ENCODE results near the gene FANCL.
"Not testable (repeated sequence)": the region's sequence is repeated elsewhere in the genome, so short reads cannot be mapped to it uniquely, and the experiment has no call there.

FANCL gene

DNA sequence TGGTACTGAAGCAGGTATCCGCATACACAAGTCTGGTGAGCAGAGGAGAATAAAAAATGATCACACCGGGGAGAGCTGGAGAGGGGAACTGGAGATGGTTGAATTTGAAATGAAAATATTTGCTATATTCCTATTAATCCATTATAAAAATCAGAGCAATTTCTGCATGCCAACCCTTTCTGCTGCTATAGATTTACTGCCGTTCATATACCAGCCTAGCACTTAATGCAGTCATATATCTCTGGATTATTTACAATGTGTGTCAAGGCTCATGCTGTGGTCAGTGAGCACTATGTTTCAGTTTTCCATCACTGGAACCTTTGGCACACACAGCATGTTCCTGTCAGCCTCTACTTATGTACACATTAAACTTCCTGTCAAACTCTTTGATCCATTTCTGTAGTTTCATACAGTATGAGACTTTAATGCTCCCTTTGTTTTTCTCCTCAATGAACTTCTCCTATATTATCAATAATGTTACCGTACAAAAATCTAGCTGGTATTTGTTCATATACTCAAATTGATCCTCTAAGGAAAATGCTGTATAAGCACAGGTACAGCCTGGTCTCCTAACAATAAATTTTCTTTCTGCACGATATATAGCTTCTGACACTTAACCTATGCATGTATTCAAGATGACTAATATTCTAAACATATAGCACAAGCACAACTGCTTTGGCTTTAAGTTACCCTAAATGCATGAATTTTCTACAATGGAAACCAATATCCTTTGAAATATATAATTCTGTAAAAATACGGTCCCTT lies 36.7 kb downstream of the FANCL start:
- no peak for DNase-seq

DNA sequence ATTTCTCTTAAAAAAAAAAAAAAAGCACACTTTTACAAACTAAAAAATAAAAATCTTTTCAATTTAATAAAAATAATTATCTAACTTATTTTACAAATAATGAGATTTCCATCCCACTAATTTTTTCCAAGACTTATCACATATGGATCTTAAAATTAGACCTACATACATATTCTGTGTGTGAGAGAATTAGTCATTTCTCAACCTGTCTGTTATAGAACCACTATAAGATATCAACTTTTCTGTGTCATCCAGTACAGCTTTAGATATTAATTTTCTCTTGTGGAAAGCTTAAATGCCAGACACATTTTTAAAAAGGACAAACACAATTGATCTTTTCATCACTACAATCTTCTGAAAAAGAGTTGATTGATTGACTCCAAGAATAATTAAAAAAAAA lies 38.1 kb downstream of the FANCL start:
- DNase-seq = no peak

DNA sequence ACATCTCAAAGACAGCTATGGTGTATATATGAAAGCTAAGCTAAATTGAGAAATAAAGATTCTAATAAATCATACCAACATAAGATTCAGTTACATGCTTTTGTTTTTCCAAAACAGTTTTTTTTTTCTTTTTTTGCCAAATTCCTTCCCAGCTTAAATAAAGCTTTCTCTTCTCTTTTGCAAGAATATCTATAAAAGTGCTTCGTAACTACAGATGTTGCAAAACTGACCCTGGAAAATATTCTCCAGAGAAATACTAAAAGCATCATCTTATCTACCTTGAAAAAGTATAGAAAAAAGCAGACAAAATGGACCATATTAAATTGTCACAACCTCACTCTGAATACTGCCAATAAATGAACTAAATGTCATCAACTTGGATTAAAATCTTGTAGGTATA lies 38.7 kb downstream of the FANCL start:
- no peak for DNase-seq

DNA sequence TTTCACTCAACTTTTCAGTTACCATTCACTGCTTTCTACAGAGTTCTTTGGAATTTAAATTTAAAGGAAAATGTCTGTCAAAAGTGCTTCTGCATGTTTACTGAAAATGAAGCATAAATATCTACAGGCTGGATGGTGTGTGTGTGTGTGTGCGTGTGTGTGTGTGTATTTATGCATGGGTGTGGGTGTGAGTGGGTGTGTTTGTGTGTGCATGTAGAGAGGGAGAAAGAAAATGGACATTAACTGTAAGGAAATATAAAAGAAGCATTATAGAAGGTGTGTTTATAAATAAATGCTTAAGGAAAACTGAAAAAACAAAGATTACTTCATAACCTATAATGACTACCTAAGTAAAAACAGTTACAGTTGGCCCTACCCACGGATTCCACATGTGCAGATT lies 43.2 kb downstream of the FANCL start:
- DNase-seq = no peak

DNA sequence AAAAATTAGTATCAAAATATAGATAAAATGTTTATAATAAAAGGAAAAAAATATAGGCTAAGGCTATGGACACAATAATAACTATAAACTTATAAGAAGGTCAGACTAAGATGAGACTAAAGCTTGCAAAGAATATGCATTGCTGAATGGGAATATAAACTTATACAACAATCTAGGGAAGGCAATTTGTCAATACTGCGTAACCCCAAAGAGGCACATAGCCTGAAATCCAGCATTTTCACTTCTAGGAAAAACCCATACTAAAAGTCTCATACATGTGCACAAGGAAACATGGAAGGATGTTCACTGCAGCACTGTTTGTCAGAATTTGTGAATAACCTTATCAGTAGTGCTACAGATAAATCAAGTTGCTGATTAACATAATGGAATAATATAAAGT lies 45.5 kb downstream of the FANCL start:
- no peak for DNase-seq

DNA sequence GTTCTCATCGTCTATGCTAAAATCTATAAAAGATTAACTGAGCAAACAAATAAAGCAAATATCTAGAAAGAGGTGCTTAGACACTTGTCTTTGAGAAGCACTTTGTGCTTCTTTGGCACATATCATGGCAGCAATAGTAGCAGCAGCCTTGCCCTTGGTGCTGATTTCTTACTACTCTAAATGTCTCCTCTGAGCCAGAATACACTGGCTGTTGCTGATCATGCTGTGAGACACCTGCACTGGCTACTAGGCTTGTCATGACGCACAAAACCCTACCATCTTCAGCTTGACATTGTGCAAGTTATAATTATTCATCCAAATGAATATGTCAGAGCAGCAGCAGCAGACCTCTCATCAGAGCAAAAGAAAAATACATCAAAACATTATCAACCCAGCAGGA lies 46.7 kb downstream of the FANCL start:
- DNase-seq = no peak

DNA sequence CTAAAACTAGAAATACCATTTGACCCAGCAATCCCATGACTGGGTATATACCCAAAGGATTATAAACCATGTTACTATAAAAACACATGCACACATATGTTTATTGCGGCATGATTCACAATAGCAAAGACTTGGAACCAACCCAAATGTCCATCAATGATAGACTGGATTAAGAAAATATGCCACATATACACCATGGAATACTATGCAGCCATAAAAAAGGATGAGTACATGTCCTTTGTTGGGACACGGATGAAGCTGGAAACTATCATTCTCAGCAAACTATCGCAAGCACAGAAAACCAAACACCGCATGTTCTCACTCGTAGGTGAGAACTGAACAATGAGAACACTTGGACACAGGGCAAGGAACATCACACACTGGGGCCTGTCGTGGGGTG lies 54.1 kb downstream of the FANCL start:
- DNase-seq = not testable (repeated sequence)

DNA sequence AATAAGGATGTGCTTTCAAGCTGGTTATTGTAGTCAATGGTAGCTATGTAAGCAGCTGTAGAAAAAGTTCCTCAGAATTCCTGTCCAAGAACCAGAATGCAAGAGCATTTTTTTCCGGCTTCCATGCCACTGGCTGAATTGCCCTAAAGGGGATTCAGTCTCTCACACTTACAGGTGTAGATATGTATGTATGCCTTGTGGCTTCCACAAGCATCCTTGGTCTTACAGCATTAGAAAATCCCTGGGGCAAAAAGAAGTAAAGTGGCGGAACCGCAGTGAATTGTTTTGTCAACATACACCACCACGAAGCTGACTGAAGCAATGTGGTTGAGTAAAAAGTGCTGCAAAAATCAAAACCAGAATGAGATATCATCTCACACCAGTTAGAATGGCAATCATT lies 54.6 kb downstream of the FANCL start:
- DNase-seq = no peak

DNA sequence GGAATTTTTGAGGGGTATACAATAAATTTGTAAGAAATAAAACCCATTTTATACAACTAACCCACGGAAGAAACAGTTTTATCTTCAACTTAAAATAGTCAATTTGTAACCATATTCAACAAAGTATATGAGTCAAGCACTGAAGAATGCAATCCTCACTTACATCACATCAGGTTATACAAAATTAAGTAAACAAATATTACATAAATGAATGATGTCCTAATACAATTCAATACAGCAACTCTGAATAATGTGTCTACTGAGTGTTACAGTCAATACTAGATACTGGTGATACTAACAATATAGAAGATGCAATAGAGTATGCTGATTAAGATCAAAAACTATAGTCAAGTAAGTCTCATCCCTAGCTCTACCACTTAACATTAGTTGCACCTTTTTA lies 58.6 kb downstream of the FANCL start:
- no peak for DNase-seq

DNA sequence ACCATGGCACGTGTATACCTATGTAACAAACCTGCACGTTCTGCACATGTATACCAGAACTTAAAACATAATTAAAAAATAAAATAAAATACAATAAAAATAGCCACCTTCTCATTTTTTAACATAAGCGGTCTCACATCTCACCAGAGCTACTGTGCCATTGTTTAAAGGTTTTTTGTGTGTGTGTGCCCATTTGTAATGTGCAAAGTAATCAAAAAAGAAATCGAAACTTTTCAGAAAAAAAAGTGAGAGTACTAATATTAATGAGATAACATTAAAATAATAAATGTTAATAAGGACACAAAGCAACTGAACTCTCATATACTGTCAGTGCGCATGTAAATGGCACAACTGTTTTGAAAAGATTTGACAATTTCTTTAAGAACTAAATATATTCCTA lies 60.5 kb downstream of the FANCL start:
- no peak for DNase-seq

DNA sequence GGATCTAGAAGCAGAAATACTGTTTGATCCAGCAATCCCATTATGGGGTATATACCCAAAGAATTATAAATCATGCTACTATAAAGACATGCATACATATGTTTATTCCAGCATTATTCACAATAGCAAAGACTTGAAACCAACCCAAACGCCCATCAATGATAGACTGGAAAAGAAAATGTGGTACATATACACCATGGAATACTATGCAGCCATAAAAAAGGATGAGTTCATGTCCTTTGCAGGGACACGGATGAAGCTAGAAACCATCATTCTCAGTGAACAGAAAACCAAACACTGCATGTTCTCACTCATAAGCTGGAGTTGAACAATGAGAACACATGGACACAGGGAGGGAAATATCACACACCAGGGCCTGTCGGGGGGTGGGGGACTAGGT lies 61.0 kb downstream of the FANCL start:
- DNase-seq = not testable (repeated sequence)

DNA sequence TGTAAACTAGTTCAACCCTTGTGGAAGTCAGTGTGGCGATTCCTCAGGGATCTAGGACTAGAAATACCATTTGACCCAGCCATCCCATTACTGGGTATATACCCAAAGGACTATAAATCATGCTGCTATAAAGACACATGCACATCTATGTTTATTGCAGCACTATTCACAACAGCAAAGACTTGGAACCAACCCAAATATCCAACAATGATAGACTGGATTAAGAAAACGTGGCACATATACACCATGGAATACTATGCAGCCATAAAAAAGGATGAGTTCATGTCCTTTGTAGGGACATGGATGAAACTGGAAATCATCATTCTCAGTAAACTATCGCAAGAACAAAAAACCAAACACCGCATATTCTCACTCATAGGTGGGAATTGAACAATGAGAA lies 63.9 kb downstream of the FANCL start:
- not testable (repeated sequence) for DNase-seq

DNA sequence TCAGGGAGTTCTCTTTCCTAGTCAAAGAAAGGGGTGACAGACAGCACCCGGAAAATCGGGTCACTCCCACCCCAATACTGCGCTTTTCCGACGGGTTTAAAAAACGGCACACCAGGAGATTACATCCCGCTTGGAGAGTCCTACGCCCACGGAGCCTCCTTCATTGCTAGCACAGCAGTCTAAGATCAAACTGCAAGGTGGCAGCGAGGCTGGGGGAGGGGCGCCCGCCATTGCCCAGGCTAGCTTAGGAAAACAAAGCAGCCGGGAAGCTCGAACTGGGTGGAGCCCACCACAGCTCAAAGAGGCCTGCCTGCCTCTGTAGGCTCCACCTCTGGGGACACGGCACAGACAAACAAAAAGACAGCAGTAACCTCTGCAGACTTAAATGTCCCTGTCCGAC lies 69.3 kb downstream of the FANCL start:
- not testable (repeated sequence) for DNase-seq

DNA sequence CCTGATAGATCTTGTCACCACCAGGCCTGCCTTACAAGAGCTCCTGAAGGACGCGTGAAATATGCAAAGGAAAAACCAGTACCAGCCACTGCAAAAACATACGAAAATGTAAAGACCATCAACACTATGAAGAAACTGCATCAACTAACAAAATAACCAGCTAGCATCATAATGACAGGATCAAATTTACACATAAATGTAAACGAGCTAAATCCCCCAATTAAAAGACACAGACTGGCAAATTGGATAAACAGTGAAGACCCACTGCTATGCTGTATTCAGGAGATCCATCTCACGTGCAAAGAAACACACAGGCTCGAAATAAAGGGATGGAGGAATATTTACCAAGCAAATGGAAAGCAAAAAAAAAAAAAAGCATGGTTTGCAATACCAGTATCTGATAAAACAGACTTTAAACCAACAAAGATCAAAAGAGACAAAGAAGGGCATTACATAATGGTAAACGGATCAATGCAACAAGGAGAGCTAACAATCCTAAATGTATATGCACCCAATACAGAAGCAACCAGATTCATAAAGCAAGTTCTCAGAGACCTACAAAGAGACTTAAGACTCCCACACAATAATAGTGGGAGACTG lies 70.7 kb downstream of the FANCL start:
- DNase-seq = not testable (repeated sequence)

DNA sequence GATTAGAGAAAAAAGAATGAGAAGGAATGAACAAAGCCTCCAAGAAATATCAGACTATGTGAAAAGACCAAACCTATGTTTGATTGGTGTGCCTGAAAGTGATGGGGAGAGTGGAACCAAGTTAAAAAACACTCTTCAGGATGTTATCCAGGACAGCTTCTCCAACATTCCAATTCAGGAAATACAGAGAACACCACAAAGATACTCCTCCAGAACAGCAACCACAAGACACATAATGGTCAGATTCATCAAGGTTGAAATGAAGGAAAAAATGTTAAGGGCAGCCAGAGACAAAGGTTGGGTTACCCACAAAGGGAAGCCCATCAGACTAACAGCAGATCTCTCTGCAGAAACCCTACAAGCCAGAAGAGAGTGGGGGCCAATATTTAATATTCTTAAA lies 71.3 kb downstream of the FANCL start:
- DNase-seq = not testable (repeated sequence)

DNA sequence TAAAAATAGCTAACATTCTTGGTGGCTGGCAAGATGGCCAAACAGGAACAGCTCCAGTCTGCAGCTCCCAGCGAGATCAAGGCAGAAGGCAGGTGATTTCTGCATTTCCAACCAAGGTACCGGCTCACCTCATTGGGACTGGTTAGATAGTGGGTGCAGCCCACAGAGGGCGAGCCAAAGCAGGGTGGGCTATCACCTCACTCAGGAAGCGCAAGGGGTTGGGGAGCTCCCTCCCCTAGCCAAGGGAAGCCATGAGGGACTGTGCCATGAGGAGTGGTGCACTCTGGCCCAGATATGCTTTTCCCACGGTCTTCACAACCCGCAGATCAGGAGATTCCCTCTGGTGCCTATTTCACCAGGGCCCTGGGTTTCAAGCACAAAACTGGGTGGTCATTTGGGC lies 73.0 kb downstream of the FANCL start:
- not testable (repeated sequence) for DNase-seq

DNA sequence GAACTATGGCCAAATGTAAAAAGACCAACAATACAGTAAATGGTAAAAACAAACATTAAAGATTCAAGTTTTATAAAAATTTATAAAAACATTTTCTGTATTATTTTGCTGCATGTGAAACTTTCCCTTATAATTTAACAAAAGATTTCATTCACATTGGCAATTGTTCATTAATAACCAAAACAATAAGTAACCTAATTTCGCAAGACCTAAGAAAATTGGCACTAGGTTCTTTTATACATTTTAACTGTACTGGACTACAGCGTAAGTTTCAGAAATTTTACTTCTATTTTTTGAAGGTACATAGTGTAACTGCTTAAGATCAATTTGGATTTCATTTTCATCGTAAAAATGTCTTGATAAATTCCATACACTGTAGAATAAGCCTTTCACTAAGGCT lies 77.2 kb downstream of the FANCL start:
- DNase-seq = no peak

DNA sequence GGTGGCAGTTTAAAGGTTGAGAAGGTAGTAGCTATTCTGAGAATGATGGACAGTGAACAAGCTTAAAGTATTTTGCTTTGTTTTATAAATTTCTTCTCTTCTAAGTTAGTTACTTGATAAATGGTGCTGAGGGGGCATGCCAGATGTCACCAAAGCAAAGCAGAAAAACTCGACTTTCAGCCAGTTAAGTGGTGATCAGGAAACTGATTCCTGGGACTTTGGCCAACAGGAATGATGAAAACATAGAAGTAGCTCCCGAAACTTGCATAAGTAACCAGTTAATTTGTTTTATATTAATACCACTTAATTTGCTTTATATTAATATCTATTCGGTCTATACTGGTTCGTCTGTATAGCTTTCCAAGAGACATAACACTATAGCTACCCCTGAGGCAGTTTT lies 82.6 kb downstream of the FANCL start:
- DNase-seq = no peak

DNA sequence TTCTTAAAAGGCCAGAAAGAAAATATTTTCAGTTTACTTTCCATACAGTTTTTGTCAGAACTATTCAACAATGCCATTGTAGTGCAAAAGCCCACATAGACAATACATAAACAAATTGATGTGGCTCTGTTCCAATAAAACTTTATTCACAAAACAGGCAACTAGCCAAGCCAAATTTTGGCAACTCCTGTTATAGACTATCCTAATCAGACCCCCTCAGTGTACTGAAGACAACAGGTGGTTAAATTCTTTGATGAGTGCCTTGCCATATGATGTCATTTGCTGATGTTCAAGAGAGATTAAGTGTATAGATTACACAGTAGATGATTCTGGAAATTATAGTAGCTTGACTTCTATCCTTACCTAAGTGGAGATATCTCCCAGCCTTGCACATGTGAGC lies 83.4 kb downstream of the FANCL start:
- no peak for DNase-seq

DNA sequence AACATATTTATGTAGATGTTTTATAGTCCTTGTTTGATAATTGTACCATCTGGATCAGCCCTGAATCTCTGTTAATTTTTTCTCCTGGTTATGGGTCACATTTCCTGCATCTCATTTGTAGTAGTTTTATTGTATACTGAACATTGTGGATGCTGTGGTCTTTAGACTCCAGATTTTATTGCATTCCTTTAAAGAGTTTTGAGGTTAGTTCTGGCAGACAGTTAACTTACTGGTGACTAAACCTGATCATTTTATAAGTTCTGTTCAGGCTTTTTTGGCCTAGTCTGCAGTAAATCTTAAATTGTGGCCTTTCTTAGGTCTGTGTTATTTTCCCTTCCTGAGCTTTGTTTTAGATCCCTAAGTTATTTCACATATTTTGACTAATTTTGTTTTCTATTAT lies 84.3 kb downstream of the FANCL start:
- no peak for DNase-seq

DNA sequence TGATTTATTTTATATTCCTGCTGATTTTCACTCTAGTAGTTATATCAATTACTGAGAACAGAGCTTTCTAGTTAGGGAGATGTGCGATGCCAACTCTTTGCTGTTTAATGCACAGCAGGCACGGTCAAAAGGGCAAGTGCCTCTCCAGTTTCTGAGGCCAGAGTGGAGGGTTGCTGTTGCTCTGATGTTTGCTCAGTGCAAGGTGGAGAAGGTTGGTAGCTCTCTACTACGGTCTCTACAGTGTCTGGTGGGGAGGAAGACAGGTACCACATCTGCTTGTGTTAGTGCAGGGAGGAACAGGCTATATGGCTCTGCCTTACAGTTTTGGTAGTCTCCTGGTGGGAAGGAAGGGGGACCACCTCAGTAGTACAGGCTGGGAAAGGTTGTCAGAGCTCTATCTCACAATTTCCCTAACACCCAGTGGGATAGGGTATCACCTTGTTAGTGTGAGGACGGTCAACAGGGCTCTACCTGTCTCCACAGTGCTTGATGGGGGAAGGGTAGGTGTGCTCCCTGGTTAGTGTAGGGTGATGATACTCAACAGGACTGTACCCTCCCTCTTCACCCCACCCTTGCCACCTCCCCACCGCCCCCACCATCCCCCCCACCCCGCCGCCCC lies 85.9 kb downstream of the FANCL start:
- DNase-seq = no peak

DNA sequence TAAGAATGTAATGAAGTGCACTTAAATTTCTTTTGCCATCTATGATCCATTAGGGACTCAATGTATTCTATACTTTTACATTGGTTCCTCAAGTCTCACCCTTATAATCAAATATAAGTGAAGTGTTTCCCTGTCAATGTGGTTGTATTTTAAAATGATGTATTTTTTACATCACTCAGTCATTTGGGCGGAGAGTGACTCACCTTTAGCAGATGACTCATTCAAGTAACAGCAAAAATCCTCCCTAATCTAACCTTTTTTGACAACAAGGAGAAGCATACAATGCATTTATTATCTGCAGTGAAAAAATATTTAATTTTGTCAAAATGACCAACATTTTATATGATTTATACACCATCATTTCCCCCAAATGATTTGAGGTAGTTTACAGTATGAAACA lies 94.4 kb downstream of the FANCL start:
- no peak for DNase-seq

DNA sequence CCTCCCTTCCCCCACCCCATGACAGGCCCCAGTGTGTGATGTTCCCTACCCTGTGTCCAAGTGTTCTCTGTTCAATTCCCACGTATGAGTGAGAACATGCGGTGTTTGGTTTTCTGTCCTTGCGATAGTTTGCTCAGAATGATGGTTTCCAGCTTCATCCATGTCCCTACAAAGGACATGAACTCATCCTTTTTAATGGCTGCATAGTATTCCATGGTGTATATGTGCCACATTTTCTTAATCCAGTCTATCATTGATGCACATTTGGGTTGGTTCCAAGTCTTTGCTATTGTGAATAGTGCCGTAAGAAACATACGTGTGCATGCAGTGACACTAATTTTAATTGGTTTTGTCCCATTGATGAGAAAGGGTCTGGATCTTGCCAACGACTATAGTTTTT lies 95.4 kb downstream of the FANCL start:
- not testable (repeated sequence) for DNase-seq

DNA sequence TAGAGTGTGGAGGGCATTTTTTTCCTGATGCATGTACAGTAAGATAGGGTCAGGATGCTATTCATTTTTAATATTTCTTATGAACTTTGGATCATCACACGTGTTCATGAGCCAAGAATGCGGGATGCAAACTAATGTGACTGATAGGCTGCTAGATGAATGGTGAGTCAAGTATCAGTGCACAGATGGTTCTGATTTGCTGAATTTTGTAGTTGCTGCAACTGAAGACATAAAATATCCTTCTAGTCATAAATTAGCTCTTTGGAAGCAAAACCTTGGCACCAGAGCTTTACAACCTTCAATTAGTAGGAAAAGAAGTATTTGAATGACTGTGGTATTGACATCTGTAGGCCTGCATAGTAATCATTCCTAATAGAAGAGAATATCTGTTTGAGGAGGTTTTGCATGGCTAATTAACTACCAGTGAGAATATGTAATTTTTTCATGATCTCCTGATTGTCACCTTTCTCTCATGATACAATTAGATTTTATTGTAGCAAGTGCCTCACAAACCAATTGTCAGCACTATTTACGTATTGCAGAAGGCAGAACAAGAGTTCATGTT lies 100.5 kb downstream of the FANCL start:
- no peak for DNase-seq

All from activated CD8-positive, alpha-beta memory T cell treated with anti-CD3 and anti-CD28 coated beads, Interleukin-2, amount 50 U/mL, for 48 hours (primary cell).